ENCODE data around the gene KLRF2.

Gene KLRF2, protein sequence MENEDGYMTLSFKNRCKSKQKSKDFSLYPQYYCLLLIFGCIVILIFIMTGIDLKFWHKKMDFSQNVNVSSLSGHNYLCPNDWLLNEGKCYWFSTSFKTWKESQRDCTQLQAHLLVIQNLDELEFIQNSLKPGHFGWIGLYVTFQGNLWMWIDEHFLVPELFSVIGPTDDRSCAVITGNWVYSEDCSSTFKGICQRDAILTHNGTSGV

DNA sequence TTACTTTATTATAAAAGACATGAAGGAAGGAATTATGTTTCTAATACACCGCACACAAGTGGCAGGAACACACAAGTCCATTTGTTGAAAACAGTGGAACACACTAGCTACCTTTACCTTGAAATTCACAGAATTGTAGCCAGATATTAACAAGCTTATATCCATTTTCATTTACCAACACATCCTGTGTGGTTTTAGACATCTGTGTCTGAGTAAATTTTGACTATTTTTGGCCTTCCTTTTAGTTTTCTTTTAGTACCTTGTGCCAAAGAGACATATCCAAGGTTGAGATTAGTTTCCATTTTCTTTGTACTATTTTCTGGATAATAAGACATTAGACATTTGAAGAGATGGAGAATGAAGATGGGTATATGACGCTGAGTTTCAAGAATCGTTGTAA is at the start of gene KLRF2:
KLRF2 (plus strand) TSS at position 244 of the 400 bp plus-strand sequence; CDS start at position 351, 107 bp downstream.
- in situ Hi-C loops (cut with HindIII; ENCODE audit: low pct_unique_long_range_greater_than_20kb, low sequenced_read_pairs) = no loop called here
- DNase-seq (ENCODE audit: low read depth in 1 of 2, low spot score in 1 of 2) = no peak
- TF ChIP-seq JUND (IDR thresholded peaks at IDR 0.05; ENCODE audit: low read depth) = no peak

DNA sequence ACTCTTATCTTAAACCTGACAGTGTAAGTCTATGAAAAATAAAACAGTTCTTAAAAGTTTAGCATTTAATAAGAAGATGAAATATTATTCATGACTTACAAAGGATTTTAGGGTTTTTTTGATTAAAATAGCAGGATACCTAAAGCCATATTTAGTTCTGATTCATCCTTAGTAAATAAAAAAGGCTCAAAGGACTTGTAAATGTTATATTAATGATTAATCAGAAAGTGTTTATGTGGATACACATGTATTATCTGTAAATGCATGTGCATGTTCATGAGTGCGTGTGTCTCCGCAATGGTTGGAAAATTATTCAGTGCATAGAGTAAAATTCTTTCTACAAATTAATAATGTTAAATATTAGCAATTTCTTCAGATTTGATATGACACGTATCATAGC is 49.6 kb upstream of the KLRF2 start:
- in situ Hi-C loops (cut with HindIII; ENCODE audit: low pct_unique_long_range_greater_than_20kb, low sequenced_read_pairs) = no loop called here
- TF ChIP-seq JUND (IDR thresholded peaks at IDR 0.05; ENCODE audit: low read depth) = no peak
- DNase-seq (ENCODE audit: low read depth in 1 of 2, low spot score in 1 of 2) = no peak

DNA sequence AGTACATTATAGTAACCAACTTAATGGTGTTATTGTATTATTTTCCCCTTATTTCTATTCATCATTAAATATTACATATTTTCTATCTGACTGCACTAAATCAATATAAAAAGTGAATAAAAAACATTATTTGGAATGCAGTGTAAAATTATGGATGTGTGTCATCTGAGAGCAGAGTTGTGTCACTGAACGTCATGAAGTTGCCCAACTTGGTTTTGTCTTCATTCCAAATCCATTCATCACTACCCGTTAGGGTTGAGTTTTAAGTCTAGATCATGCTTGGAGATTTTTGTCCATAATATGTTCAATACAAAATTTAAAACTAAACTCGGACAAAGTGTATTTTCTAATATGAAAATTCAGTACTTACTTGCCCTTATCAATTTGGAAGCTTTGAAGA is 37.9 kb upstream of the KLRF2 start:
- DNase-seq (ENCODE audit: low read depth in 1 of 2, low spot score in 1 of 2) = no peak
- in situ Hi-C loops (cut with HindIII; ENCODE audit: low pct_unique_long_range_greater_than_20kb, low sequenced_read_pairs) = no loop called here
- TF ChIP-seq JUND (IDR thresholded peaks at IDR 0.05; ENCODE audit: low read depth) = no peak

DNA sequence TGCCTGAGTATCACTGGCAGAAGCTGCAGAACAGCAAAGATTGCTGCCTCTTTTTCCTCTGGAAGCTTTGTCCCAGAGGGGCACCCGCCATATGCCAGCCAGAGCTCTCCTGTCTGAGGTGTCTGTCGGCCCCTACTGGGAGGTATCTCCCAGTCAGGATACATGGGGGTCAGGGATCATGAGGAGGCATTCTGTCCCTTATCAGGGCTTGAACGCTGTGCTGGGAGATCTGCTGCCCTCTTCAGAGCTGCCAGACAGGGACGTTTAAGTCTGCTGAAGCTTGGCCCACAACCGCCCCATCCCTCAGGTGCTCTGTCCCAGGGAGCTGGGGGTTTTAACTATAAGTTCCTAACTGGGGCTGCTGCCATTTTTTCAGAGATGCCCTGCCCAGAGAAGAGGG is 32.4 kb upstream of the KLRF2 start:
- no peak for TF ChIP-seq JUND (IDR thresholded peaks at IDR 0.05; ENCODE audit: low read depth)
- DNase-seq (ENCODE audit: low read depth in 1 of 2, low spot score in 1 of 2) = no peak

DNA sequence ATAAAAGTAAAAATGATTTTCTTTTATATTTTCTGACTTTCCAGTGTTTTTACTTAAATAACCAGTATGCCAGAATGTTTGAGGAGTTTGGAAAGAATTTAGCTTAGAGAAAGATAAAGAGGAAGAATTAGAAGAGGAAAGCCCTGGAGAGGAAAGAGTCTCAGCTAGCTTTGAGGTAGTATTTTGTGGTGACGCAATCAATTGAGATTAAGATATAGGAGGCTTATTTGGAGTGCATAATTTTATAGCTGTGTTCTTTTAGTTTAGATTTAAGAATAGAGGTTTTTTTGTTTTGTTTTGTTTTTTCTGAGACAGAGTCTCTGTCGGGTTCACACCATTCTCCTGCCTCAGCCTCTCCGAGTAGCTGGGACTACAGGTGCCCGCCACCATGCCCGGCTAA is 30.2 kb upstream of the KLRF2 start:
- no peak for TF ChIP-seq JUND (IDR thresholded peaks at IDR 0.05; ENCODE audit: low read depth)
- in situ Hi-C loops (cut with HindIII; ENCODE audit: low pct_unique_long_range_greater_than_20kb, low sequenced_read_pairs) = no loop called here
- no peak for DNase-seq (ENCODE audit: low read depth in 1 of 2, low spot score in 1 of 2)

More for the DNA sequence above, 32.4 kb upstream of the KLRF2 start:
- in situ Hi-C loops (cut with HindIII; ENCODE audit: low pct_unique_long_range_greater_than_20kb, low sequenced_read_pairs) = no loop called here

DNA sequence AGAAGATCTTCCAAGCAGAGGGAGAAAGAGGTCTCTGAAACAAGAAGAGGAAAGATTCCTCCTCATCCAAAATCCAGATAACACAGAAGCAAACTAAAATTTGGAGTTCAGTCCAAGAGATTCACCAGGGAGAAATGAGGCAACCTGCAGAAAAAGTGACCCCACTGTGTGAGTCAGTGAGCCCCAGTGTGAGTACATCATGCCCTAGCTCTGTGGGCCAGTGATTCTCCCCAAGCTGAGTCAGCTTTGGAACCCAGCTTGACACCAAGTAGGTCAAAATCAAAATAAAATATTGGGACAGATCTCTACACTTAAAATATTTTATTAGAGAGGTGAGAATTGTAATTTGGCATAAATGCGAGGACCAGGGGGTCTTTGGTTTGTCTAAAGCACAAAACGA is 29.4 kb upstream of the KLRF2 start:
- DNase-seq (ENCODE audit: low read depth in 1 of 2, low spot score in 1 of 2) = no peak
- in situ Hi-C loops (cut with HindIII; ENCODE audit: low pct_unique_long_range_greater_than_20kb, low sequenced_read_pairs) = no loop called here
- TF ChIP-seq JUND (IDR thresholded peaks at IDR 0.05; ENCODE audit: low read depth) = no peak

DNA sequence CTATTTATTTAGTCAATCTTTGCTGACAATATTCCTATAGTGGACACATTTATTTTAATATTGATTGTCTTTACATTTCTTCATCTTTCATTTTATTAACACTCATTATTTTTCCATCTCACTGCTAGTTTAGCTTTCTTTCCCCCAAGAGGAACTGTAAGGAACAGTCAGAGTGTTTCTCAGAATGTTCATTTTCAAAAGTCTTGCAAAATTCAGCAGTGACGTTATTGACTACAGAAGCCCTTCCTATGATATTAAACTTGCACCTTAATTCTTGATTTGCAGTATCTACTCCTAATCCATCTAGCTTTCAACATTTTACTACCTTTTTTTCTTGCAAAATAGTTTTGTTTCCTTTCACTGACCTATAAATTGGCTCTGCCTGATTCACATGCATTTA is 25.1 kb upstream of the KLRF2 start:
- DNase-seq (ENCODE audit: low read depth in 1 of 2, low spot score in 1 of 2) = no peak
- in situ Hi-C loops (cut with HindIII; ENCODE audit: low pct_unique_long_range_greater_than_20kb, low sequenced_read_pairs) = no loop called here
- no peak for TF ChIP-seq JUND (IDR thresholded peaks at IDR 0.05; ENCODE audit: low read depth)

DNA sequence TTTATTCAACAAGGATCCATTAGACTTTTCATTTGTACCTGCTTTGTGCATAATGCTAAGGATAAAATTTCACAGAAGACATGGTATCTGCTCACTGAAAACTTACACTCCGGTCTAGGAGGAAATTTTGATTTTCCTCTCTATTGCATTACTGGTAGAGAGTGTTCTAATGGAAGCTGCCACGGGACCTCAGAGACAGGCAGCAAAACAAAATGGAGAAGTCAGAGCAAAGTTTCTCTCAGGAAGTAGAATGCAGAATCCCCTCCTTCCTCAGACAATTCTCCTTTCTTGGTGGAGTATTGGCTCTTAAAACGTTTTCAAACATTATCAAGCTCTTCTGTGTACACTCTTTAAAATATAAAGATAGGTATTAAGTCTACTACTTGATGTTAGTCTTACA is 24.4 kb upstream of the KLRF2 start:
- in situ Hi-C loops (cut with HindIII; ENCODE audit: low pct_unique_long_range_greater_than_20kb, low sequenced_read_pairs) = no loop called here
- DNase-seq (ENCODE audit: low read depth in 1 of 2, low spot score in 1 of 2) = no peak
- TF ChIP-seq JUND (IDR thresholded peaks at IDR 0.05; ENCODE audit: low read depth) = no peak

DNA sequence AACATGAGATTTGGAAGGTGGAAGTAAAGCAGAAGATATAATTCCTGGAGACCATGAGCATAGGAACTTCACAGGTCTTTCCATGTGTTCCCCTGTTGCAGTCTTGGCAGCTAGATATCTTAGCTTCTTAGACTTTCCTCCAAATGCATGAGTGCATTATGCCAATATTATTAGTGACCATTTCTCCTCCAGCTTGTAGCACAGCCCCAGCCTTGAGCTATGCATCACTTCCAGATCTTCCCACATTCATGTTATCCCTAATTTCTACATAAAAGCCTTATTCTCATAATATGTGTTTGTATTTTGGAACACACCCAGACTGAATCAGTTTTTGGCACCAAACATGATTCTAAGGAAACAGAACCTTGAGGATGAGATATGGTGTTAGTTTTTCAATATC is 23.2 kb upstream of the KLRF2 start:
- TF ChIP-seq JUND (IDR thresholded peaks at IDR 0.05; ENCODE audit: low read depth) = no peak
- in situ Hi-C loops (cut with HindIII; ENCODE audit: low pct_unique_long_range_greater_than_20kb, low sequenced_read_pairs) = no loop called here
- DNase-seq (ENCODE audit: low read depth in 1 of 2, low spot score in 1 of 2) = no peak

DNA sequence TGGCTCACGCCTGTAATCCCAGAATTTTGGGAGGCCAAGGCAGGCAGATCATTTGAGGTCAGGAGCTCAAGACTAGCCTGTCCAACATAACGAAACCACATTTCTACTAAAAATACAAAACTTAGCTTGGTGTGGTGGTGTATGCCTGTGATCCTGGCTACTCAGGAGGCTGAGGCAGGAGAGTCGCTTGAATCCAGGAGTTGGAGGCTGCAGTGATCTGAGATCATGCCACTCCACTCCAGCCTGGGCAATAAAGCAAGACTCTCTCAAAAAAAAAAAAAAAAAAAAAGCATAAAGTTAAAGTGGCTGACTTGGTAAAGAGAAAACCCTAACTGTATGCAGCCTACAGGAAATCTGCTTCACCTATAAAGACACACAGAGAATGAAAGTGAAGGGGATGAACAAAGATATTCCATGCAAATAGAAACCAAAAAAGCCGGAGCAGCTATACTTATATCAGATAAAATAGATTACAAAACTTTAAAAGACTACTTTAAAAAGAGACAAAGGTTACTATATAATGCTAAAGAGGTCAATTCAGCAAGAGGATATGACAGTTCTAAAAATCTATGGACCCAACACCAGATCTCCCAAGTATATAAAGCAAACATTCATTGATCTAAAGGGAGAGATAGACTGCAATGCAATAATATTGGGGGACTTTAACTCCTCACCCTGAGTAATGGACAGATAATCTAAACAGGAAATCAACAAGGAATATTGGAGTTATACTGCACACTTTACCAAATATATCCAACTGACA is 16.2 kb upstream of the KLRF2 start:
- no peak for TF ChIP-seq JUND (IDR thresholded peaks at IDR 0.05; ENCODE audit: low read depth)
- DNase-seq (ENCODE audit: low read depth in 1 of 2, low spot score in 1 of 2) = no peak
- in situ Hi-C loops (cut with HindIII; ENCODE audit: low pct_unique_long_range_greater_than_20kb, low sequenced_read_pairs) = no loop called here

DNA sequence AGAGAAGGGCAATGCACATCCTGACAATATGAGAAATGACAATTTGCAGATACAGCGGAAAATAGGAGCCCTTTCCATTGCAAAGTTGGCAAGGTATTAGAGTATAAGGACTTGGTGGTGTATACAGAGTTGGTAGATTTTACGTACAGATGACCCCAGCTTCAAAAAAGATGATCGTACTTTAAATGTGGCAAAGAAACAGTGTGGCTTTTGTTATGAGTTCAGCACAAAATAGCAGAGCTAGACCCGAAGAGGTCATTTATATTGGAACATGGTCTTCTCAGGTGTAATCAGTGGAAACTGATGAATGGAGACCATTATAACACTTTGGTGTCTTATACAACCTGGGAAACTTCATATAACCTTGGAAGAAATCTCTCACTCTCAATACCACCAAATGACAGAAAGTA is 14.4 kb upstream of the KLRF2 start:
- no peak for TF ChIP-seq JUND (IDR thresholded peaks at IDR 0.05; ENCODE audit: low read depth)
- DNase-seq (ENCODE audit: low read depth in 1 of 2, low spot score in 1 of 2) = no peak
- in situ Hi-C loops (cut with HindIII; ENCODE audit: low pct_unique_long_range_greater_than_20kb, low sequenced_read_pairs) = no loop called here

DNA sequence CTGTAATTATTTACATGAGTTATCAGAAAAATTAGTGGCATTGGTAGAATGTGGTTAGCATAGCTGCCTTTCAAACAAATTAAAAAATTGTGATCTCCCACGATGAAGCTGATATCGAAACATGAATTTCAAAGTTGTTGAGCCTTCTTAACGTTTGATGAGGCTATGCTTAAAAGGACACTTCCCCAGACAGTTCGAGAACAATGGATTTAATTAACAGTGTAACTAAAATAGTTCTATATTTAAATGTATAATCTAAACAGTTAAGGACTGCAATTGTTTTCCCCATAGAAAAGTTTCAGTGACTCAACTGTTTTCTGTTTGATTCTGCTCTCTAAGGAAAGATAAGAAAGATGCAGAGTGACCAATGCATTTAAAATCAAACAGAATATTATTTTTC is 13.8 kb upstream of the KLRF2 start:
- no peak for DNase-seq (ENCODE audit: low read depth in 1 of 2, low spot score in 1 of 2)
- in situ Hi-C loops (cut with HindIII; ENCODE audit: low pct_unique_long_range_greater_than_20kb, low sequenced_read_pairs) = no loop called here

DNA sequence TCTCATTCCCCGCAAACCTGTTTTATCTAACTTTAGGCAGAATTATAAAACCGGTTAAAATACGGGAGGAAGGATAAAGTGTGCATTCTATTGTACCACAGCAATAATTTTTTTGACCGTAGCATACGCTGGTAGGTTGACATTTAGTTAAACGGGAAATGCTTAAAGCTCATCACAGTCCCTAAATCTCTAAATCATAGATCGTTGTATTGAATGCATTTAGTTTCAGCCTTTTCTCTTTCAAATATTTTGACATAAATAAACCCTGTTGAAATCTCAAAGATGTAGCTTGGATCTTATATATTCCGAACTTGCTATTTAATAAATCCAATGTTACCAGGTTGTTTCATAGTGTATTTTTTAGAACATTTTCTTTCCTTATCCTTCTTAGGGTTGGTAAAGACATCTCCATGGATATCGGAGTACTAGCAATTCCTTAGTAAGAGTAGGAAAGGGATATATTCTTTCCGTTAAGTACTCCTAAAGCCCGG is 12.9 kb upstream of the KLRF2 start:
- no peak for TF ChIP-seq JUND (IDR thresholded peaks at IDR 0.05; ENCODE audit: low read depth)
- in situ Hi-C loops (cut with HindIII; ENCODE audit: low pct_unique_long_range_greater_than_20kb, low sequenced_read_pairs) = no loop called here
- DNase-seq (ENCODE audit: low read depth in 1 of 2, low spot score in 1 of 2) = no peak

More for the DNA sequence above, 13.8 kb upstream of the KLRF2 start:
- no peak for TF ChIP-seq JUND (IDR thresholded peaks at IDR 0.05; ENCODE audit: low read depth)

Data from T47D (cell line).